Measurements from ENCODE around the gene ARL10.

ARL10 gene

DNA sequence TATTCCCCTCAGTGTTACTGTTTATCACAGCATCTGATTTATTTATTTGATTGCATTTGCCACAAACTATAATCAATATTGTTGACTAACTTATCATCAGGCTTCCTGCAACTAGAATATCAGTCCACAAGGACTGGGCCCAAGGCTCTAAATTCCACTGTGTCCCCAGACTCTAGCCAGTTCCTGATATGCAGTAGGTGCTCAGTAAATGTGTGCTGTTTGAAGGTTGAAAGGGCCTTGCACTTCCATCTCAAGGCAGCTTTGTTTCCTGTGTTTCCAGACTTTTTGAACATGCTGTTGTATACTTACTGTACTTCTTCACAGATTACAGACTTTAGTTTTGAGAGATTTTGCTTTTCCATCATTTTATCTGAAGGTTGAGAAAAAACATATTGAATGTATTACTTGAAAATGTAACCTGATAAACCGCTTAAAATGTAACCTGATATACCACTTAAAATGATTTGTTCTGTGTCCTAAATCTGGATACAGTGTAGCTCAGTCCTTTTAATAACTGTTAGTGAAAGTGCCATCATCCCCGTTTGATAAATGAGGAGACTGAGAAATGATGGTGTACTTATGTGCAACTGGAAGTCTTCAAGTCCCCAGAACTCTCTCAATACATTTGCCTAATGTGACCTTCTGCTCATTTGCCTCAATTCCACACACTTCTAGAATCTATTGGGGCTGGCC, 22.4 kb upstream of the ARL10 start:
- no peaks in the 10 kb centered on the region for H3K79me2 ChIP-seq (ENCODE audit: control insufficient read depth, low read length)
- H3K9me2 ChIP-seq (replicated peaks; ENCODE audit: control insufficient read depth, low read length): no peaks in the 10 kb centered on the region
- H3K4me1 ChIP-seq (ENCODE audit: control insufficient read depth, low read length): no peaks in the 10 kb centered on the region
- TF ChIP-seq, protein P1, sequence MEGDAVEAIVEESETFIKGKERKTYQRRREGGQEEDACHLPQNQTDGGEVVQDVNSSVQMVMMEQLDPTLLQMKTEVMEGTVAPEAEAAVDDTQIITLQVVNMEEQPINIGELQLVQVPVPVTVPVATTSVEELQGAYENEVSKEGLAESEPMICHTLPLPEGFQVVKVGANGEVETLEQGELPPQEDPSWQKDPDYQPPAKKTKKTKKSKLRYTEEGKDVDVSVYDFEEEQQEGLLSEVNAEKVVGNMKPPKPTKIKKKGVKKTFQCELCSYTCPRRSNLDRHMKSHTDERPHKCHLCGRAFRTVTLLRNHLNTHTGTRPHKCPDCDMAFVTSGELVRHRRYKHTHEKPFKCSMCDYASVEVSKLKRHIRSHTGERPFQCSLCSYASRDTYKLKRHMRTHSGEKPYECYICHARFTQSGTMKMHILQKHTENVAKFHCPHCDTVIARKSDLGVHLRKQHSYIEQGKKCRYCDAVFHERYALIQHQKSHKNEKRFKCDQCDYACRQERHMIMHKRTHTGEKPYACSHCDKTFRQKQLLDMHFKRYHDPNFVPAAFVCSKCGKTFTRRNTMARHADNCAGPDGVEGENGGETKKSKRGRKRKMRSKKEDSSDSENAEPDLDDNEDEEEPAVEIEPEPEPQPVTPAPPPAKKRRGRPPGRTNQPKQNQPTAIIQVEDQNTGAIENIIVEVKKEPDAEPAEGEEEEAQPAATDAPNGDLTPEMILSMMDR (IDR thresholded peaks at IDR 0.05; ENCODE audit: low read depth, low read length, poor library complexity, severe bottlenecking): no peak
- TF ChIP-seq EZH2phosphoT487 (IDR thresholded peaks at IDR 0.05; ENCODE audit: borderline replicate concordance, low read length): no peak
- H3F3A ChIP-seq (ENCODE audit: control insufficient read depth, insufficient read depth): no peaks in the 10 kb centered on the region
- no peaks in the 10 kb centered on the region for H3K27me3 ChIP-seq (ENCODE audit: control insufficient read depth, low read length)
- no peaks in the 10 kb centered on the region for H3K9me3 ChIP-seq (ENCODE audit: control insufficient read depth, insufficient read depth, low read length)
- H3K36me3 ChIP-seq (ENCODE audit: control insufficient read depth, low read length): peaks cover 41% of the 10 kb centered on the region
- no peak overlapping the region for H3K27ac ChIP-seq (ENCODE audit: low read depth, low read length)
- H3K4me3 ChIP-seq (ENCODE audit: low read length): no peak overlapping the region
- no peaks in the 10 kb centered on the region for H4K20me1 ChIP-seq (ENCODE audit: control insufficient read depth, insufficient read depth, low read depth, low read length)
- H3K4me2 ChIP-seq (ENCODE audit: low read length): no peak overlapping the region

DNA sequence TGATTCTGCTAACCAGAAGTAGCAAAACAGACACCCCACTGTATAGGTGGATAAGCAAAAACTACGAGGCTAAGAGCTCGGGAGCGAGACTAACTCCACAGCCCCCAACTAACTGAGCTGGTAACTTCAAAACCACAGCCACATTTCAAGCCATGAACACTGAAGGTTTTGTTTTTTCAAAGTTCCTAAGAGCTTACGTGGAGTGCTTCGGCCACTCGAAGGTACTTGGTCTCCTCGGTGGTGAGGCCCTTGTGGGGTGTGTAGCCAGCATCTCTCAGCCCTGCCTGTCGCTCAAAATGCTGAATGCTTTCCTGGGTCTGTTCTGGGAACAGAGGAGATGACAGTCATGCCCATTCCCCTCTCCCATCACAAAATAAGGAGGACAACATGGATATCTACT, 14.9 kb upstream of the ARL10 start:
- no peak overlapping the region for H3K27ac ChIP-seq (ENCODE audit: low read depth, low read length)
- peaks cover 2% of the 10 kb centered on the region; the same call in 1 of the 2 replicates for H3F3A ChIP-seq (ENCODE audit: control insufficient read depth, insufficient read depth)
- no peaks in the 10 kb centered on the region; the same call in 1 of the 2 replicates for H4K20me1 ChIP-seq (ENCODE audit: control insufficient read depth, insufficient read depth, low read depth, low read length)
- peaks cover 94% of the 10 kb centered on the region for H3K36me3 ChIP-seq (ENCODE audit: control insufficient read depth, low read length)
- peaks cover 44% of the 10 kb centered on the region for H3K79me2 ChIP-seq (ENCODE audit: control insufficient read depth, low read length)
- no peaks in the 10 kb centered on the region for H3K9me2 ChIP-seq (replicated peaks; ENCODE audit: control insufficient read depth, low read length)
- no peak overlapping the region for H3K4me3 ChIP-seq (ENCODE audit: low read length)
- H3K9me3 ChIP-seq (ENCODE audit: control insufficient read depth, insufficient read depth, low read length): no peaks in the 10 kb centered on the region
- H3K4me2 ChIP-seq (ENCODE audit: low read length): no peak overlapping the region
- no peaks in the 10 kb centered on the region for H3K4me1 ChIP-seq (ENCODE audit: control insufficient read depth, low read length)
- TF ChIP-seq, protein P1 (IDR thresholded peaks at IDR 0.05; ENCODE audit: low read depth, low read length, poor library complexity, severe bottlenecking): no peak
- TF ChIP-seq EZH2phosphoT487 (IDR thresholded peaks at IDR 0.05; ENCODE audit: borderline replicate concordance, low read length): no peak
- no peaks in the 10 kb centered on the region for H3K27me3 ChIP-seq (ENCODE audit: control insufficient read depth, low read length)

DNA sequence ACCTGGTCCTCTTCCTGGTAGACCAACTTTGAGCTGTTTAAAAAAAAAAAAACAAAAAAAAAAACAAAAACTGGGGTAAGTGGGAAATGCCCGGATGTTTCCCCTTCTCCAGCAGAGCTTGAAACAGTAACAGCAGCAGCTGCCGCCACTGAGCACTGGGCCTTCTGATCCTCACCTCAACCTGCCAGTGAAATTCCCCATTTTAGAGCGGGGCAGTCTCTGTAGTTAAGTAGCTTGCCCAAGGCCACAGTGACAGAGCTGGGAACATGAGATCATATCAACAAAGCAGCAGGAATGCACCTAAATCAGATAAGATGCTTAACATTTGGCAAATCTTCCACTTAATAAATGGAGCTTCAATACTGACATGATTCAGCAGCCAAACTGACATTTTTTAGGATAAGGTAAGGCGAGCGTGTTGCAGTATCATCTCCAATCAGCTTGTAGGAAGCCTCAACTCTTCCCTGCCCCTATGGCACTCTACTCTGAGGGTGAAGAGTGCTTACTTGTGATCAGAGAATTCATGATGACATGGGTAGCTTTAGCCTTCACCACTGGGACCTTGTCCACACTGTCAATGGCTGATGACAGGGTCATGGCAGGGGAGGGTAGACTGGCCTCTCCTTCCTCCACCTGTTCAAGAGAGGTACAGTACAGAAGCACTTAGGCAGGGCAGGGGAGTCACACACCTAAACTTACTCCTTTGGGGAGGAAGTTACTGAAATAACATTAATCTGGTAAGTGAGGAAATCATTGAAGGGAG, 13.0 kb upstream of the ARL10 start:
- peaks cover 63% of the 10 kb centered on the region for H3K79me2 ChIP-seq (ENCODE audit: control insufficient read depth, low read length)
- peaks cover 92% of the 10 kb centered on the region for H3K36me3 ChIP-seq (ENCODE audit: control insufficient read depth, low read length)
- H4K20me1 ChIP-seq (ENCODE audit: control insufficient read depth, insufficient read depth, low read depth, low read length): no peaks in the 10 kb centered on the region; the same call in 1 of the 2 replicates
- no peaks in the 10 kb centered on the region for H3K9me2 ChIP-seq (replicated peaks; ENCODE audit: control insufficient read depth, low read length)
- TF ChIP-seq, protein P1 (IDR thresholded peaks at IDR 0.05; ENCODE audit: low read depth, low read length, poor library complexity, severe bottlenecking): no peak
- no peak for TF ChIP-seq EZH2phosphoT487 (IDR thresholded peaks at IDR 0.05; ENCODE audit: borderline replicate concordance, low read length)
- no peak overlapping the region for H3K4me3 ChIP-seq (ENCODE audit: low read length)
- no peaks in the 10 kb centered on the region for H3K27me3 ChIP-seq (ENCODE audit: control insufficient read depth, low read length)
- H3K27ac ChIP-seq (ENCODE audit: low read depth, low read length): no peak overlapping the region
- no peaks in the 10 kb centered on the region for H3K4me1 ChIP-seq (ENCODE audit: control insufficient read depth, low read length)
- H3K9me3 ChIP-seq (ENCODE audit: control insufficient read depth, insufficient read depth, low read length): no peaks in the 10 kb centered on the region
- peaks cover 2% of the 10 kb centered on the region; the same call in 1 of the 2 replicates for H3F3A ChIP-seq (ENCODE audit: control insufficient read depth, insufficient read depth)
- H3K4me2 ChIP-seq (ENCODE audit: low read length): no peak overlapping the region

Data from DOHH2 (cell line).